Stimulated activated effector memory CD8-positive, alpha-beta T cell treated with anti-CD3 and anti-CD28 coated beads, Interleukin-12 subunit alpha, Interleukin-12 subunit beta, amount 100 ng/mL, for 72 hours (primary cell): ENCODE measurements around the gene KRTAP12-4.
"Not testable (repeated sequence)": the region's sequence is repeated elsewhere in the genome, so short reads cannot be mapped to it uniquely, and the experiment has no call there.

Experiments
- ATAC-seq: fragments of 150-1000 bp; cut with Tn5 transposase; 2 replicates; pipeline ENCODE4 v1.10.0; 2021
- DNase-seq, 2 donors: peaks; one replicate each; pipeline ENCODE4 v3.0.0; 2021 to 2022; ENCODE audit warnings: low spot score in 2 of 2
- H3K27ac Mint-ChIP-seq: one replicate; pipeline ENCODE4 v1.8.0; 2022; ENCODE audit warnings: mild to moderate bottlenecking, mixed read lengths
- H3K36me3 Mint-ChIP-seq: one replicate; pipeline ENCODE4 v1.8.0; 2022; ENCODE audit warnings: mild to moderate bottlenecking, mixed read lengths
- H3K4me1 Mint-ChIP-seq: one replicate; pipeline ENCODE4 v1.8.0; 2022; ENCODE audit warnings: mixed read lengths
- H3K4me3 Mint-ChIP-seq: one replicate; pipeline ENCODE4 v1.8.0; 2022; ENCODE audit warnings: mild to moderate bottlenecking, mixed read lengths
- H3K9me3 Mint-ChIP-seq: one replicate; pipeline ENCODE4 v1.8.0; 2022; ENCODE audit warnings: mixed read lengths

Gene KRTAP12-4

GRCh38 chr21:44695184-44695583 is 40.7 kb upstream of the KRTAP12-4 start:
- DNase-seq (peak in 1 of 2 donors; percentile 38), ATAC-seq (no peak)
- Mint-ChIP-seq H3K9me3 (peaks cover 14% of the 10 kb centered on the region), H3K4me1 (peaks cover 44% of the 10 kb centered on the region), H3K36me3 (no peaks in the 10 kb centered on the region), H3K27ac (peak overlapping the region; percentile 46), H3K4me3 (no peak overlapping the region)

GRCh38 chr21:44694776-44695175 is 40.3 kb upstream of the KRTAP12-4 start:
- Mint-ChIP-seq H3K27ac (peak overlapping the region; percentile 46), H3K9me3 (peaks cover 14% of the 10 kb centered on the region), H3K36me3 (no peaks in the 10 kb centered on the region), H3K4me3 (no peak overlapping the region), H3K4me1 (peaks cover 44% of the 10 kb centered on the region)
- no peak for ATAC-seq
- peak in 1 of 2 donors; percentile 45 for DNase-seq

- DNase-seq (no peak), ATAC-seq (no peak)
- peaks cover 38% of the 10 kb centered on the region for H3K4me1 Mint-ChIP-seq
- no peak overlapping the region for H3K4me3 Mint-ChIP-seq
- no peak overlapping the region for H3K27ac Mint-ChIP-seq
- peaks cover 14% of the 10 kb centered on the region for H3K9me3 Mint-ChIP-seq
- H3K36me3 Mint-ChIP-seq, result no peaks in the 10 kb centered on the region
These were observed 38.5 kb upstream of the KRTAP12-4 start for GRCh38 chr21:44692798-44693512.

GRCh38 chr21:44691686-44692085 is 37.2 kb upstream of the KRTAP12-4 start:
- Mint-ChIP-seq H3K9me3 (peaks cover 14% of the 10 kb centered on the region), H3K4me3 (no peak overlapping the region), H3K27ac (no peak overlapping the region), H3K36me3 (no peaks in the 10 kb centered on the region), H3K4me1 (peaks cover 30% of the 10 kb centered on the region)
- ATAC-seq, result no peak
- DNase-seq, result no peak

GRCh38 chr21:44689740-44690139 is 35.3 kb upstream of the KRTAP12-4 start:
- peaks cover 22% of the 10 kb centered on the region for H3K4me1 Mint-ChIP-seq
- not testable (repeated sequence) for H3K27ac Mint-ChIP-seq, H3K4me3 Mint-ChIP-seq, ATAC-seq, H3K36me3 Mint-ChIP-seq
- peaks cover 14% of the 10 kb centered on the region for H3K9me3 Mint-ChIP-seq
- DNase-seq, result peak in 1 of 2 donors; percentile 25

GRCh38 chr21:44687671-44688070 is 33.2 kb upstream of the KRTAP12-4 start:
- peaks cover 16% of the 10 kb centered on the region for H3K4me1 Mint-ChIP-seq
- H3K27ac Mint-ChIP-seq, result no peak overlapping the region
- H3K9me3 Mint-ChIP-seq, result peaks cover 5% of the 10 kb centered on the region
- no peaks in the 10 kb centered on the region for H3K36me3 Mint-ChIP-seq
- DNase-seq, result no peak
- ATAC-seq, result no peak
- H3K4me3 Mint-ChIP-seq, result no peak overlapping the region

- peak overlapping the region; percentile 68 for H3K27ac Mint-ChIP-seq
These were observed 32.5 kb upstream of the KRTAP12-4 start for GRCh38 chr21:44686843-44687561.

GRCh38 chr21:44686000-44686781 is 31.7 kb upstream of the KRTAP12-4 start:
- Mint-ChIP-seq H3K4me1 (peaks cover 16% of the 10 kb centered on the region), H3K27ac (peak overlapping the region; percentile 68), H3K4me3 (no peak overlapping the region), H3K36me3 (no peaks in the 10 kb centered on the region), H3K9me3 (no peaks in the 10 kb centered on the region)
- ATAC-seq (peak; percentile 62), DNase-seq (peak in 1 of 2 donors; percentile 34)

More at GRCh38 chr21:44686843-44687561, 32.5 kb upstream of the KRTAP12-4 start:
- DNase-seq (no peak), ATAC-seq (no peak)
- no peaks in the 10 kb centered on the region for H3K36me3 Mint-ChIP-seq
- no peaks in the 10 kb centered on the region for H3K9me3 Mint-ChIP-seq
- H3K4me3 Mint-ChIP-seq, result no peak overlapping the region
- H3K4me1 Mint-ChIP-seq, result peaks cover 16% of the 10 kb centered on the region

- peak in 1 of 2 donors; percentile 39 for DNase-seq
- H3K27ac Mint-ChIP-seq, H3K4me3 Mint-ChIP-seq, H3K36me3 Mint-ChIP-seq, H3K9me3 Mint-ChIP-seq, ATAC-seq: not testable (repeated sequence)
- H3K4me1 Mint-ChIP-seq, result peaks cover 16% of the 10 kb centered on the region
These were observed 30.6 kb upstream of the KRTAP12-4 start for GRCh38 chr21:44685050-44685449.

- Mint-ChIP-seq H3K4me3 (no peak overlapping the region), H3K27ac (no peak overlapping the region), H3K4me1 (peaks cover 16% of the 10 kb centered on the region), H3K36me3 (no peaks in the 10 kb centered on the region), H3K9me3 (no peaks in the 10 kb centered on the region)
- DNase-seq, result peak in 1 of 2 donors; percentile 44
- ATAC-seq, result no peak
These were observed 30.0 kb upstream of the KRTAP12-4 start for GRCh38 chr21:44684483-44684882.

- H3K4me1 Mint-ChIP-seq, result peaks cover 16% of the 10 kb centered on the region
- H3K4me3 Mint-ChIP-seq, result no peak overlapping the region
- ATAC-seq (no peak), DNase-seq (no peak)
- H3K36me3 Mint-ChIP-seq, result no peaks in the 10 kb centered on the region
- H3K27ac Mint-ChIP-seq, result no peak overlapping the region
- no peaks in the 10 kb centered on the region for H3K9me3 Mint-ChIP-seq
These were observed 29.6 kb upstream of the KRTAP12-4 start for GRCh38 chr21:44684077-44684476.

GRCh38 chr21:44682580-44683151 is 28.2 kb upstream of the KRTAP12-4 start:
- Mint-ChIP-seq H3K27ac (no peak overlapping the region), H3K9me3 (no peaks in the 10 kb centered on the region), H3K4me1 (peaks cover 16% of the 10 kb centered on the region), H3K36me3 (no peaks in the 10 kb centered on the region), H3K4me3 (no peak overlapping the region)
- ATAC-seq (no peak), DNase-seq (no peak)

GRCh38 chr21:44681861-44682579 is 27.6 kb upstream of the KRTAP12-4 start, which contains the start of gene KRTAP12-1:
TSS of gene KRTAP12-1 (minus strand) at chr21:44682163. CDS start at chr21:44682123, 40 bp downstream.
- H3K27ac Mint-ChIP-seq, result no peak within 1 kb of the TSS
- peak in 1 of 2 donors; percentile 28 for DNase-seq
- no peak for ATAC-seq
- H3K4me3 Mint-ChIP-seq, result no peak within 1 kb of the TSS
- H3K4me1 Mint-ChIP-seq, result peaks cover 15% of the 10 kb centered on the region
- H3K36me3 Mint-ChIP-seq, result no peaks in the 10 kb centered on the region
- no peaks in the 10 kb centered on the region for H3K9me3 Mint-ChIP-seq

- DNase-seq, result peak in 1 of 2 donors; percentile 29
- H3K36me3 Mint-ChIP-seq, result no peaks in the 10 kb centered on the region
- peaks cover 6% of the 10 kb centered on the region for H3K4me1 Mint-ChIP-seq
- no peak overlapping the region for H3K4me3 Mint-ChIP-seq
- H3K27ac Mint-ChIP-seq, result no peak overlapping the region
- H3K9me3 Mint-ChIP-seq, result no peaks in the 10 kb centered on the region
- no peak for ATAC-seq
These were observed 26.7 kb upstream of the KRTAP12-4 start for GRCh38 chr21:44681152-44681551.
